GM23248 (cell line): ENCODE data around the gene ACTN2.

Experiments used
- EZH2 ChIP-seq: fragments of 200-600 bp; sonication (generic); IDR thresholded peaks from 2 replicates; pipeline ENCODE4 v1.6.1; 2018; ENCODE audit warnings: antibody characterized with exemption, mild to moderate bottlenecking; ENCODE audit not compliant: insufficient read depth, poor library complexity, severe bottlenecking
- EZH2phosphoT487 ChIP-seq: fragments of 200-600 bp; sonication (generic); IDR thresholded peaks from 2 replicates; pipeline ENCODE4 v1.6.1; 2018; ENCODE audit warnings: antibody characterized with exemption, moderate library complexity, mild to moderate bottlenecking, low read depth; ENCODE audit not compliant: insufficient read depth

- no peak for TF ChIP-seq EZH2phosphoT487
- TF ChIP-seq EZH2 = no peak
Measured at GRCh38 chr1:236699366-236699765, 13.1 kb downstream of the ACTN2 start.
